Tibial nerve (tissue), 4 donors: ENCODE measurements around the gene RAB17. TPM values are rescaled to one million over a fixed set of nuclear protein-coding genes. Genes with fewer than 3 reads are reported as not detected.

ENCODE experiments used
- DNase-seq, 2 donors: peaks; one replicate each; pipeline ENCODE4 v3.0.0-alpha.2; 2019; ENCODE audit warnings: low spot score in 2 of 2
- H3K27ac ChIP-seq, 4 donors: fragments of 200-600 bp; sonication (generic) in 3 of 4; one replicate each; pipeline ENCODE4 v1.5.1; 2017 to 2019; ENCODE audit warnings: mild to moderate bottlenecking in 1 of 4
- H3K27me3 ChIP-seq, 2 donors: fragments of 200-600 bp; sonication (generic) in 1 of 2; one replicate each; pipeline versions ENCODE4 v1.5.1 to v1.6.0; 2017 to 2019
- H3K36me3 ChIP-seq, 3 donors: fragments of 200-600 bp; sonication (generic); one replicate each; pipeline ENCODE4 v1.5.1; 2018 to 2019
- H3K4me1 ChIP-seq, 4 donors: fragments of 200-600 bp; sonication (generic) in 3 of 4; one replicate each; pipeline ENCODE4 v1.5.1; 2017 to 2019
- H3K4me3 ChIP-seq, 4 donors: fragments of 200-600 bp; sonication (generic) in 3 of 4; one replicate each; pipeline ENCODE4 v1.5.1; 2017 to 2019; ENCODE audit warnings: mild to moderate bottlenecking in 1 of 4, moderate library complexity in 1 of 4
- H3K9me3 ChIP-seq, 4 donors: fragments of 200-600 bp; sonication (generic) in 3 of 4; one replicate each; pipeline ENCODE4 v1.5.1; 2017 to 2019
- CTCF ChIP-seq, 5 experiments: fragments of 200-600 bp in 3 of 5; fragments of 450-650 bp in 2 of 5; sonication (generic) in 3 of 5; IDR thresholded peaks; one replicate each; pipeline ENCODE4 v1.5.1; 2016 to 2019; ENCODE audit warnings: antibody characterized with exemption in 5 of 5, mild to moderate bottlenecking in 3 of 5, moderate library complexity in 2 of 5
- EP300 ChIP-seq, 2 donors: sonication (generic); formaldehyde crosslinking; IDR thresholded peaks; one replicate each; pipeline ENCODE4 v1.6.1; 2017; ENCODE audit warnings: antibody characterized with exemption in 2 of 2, mild to moderate bottlenecking in 1 of 2
- POLR2A ChIP-seq, 2 donors: fragments of 450-650 bp; IDR thresholded peaks; one replicate each; pipeline ENCODE4 v1.6.1; 2017; ENCODE audit warnings: antibody characterized with exemption in 2 of 2, mild to moderate bottlenecking in 2 of 2, moderate library complexity in 2 of 2
- WGBS, 2 donors: methylation state at CpG; one replicate each; pipeline ENCODE4 v1.1.5; 2018; 5-methylcytosine and 5-hydroxymethylcytosine counted together
- total RNA-seq, 4 donors: library from RNA; depleted of rRNA; stranded (reverse); fragments of >200 nt; gene quantifications; one replicate each; pipeline ENCODE4 v1.1.0, GENCODE V29; 2016

RAB17 gene
- total RNA-seq, 4 donors from 2014 or later, result 0.63 to 2.1 TPM; not detected in 2

GRCh38 chr2:237628247-237629187 is 38.0 kb upstream of the RAB17 start:
- peak overlapping the region; percentile 15 to 72 (median 54) for H3K4me3 ChIP-seq
- no peaks in the 10 kb centered on the region for H3K36me3 ChIP-seq
- 68 to 70% methylated on average over 14 of the region's 14 CpGs for WGBS, 2 donors
- peak overlapping the region in 1 of 4 donors; percentile 81 for H3K27ac ChIP-seq
- H3K4me1 ChIP-seq, result peaks cover 0 to 30% (median 4%) of the 10 kb centered on the region in 4 donors
- peaks cover 0 to 6% of the 10 kb centered on the region in 2 donors for H3K27me3 ChIP-seq
- no peaks in the 10 kb centered on the region for H3K9me3 ChIP-seq
- TF ChIP-seq POLR2A (IDR thresholded peaks at IDR 0.05), result no peak
- no peak for TF ChIP-seq CTCF (IDR thresholded peaks at IDR 0.05)
- no peak for TF ChIP-seq EP300 (IDR thresholded peaks at IDR 0.05)
- DNase-seq, result no peak

- 0 to 4% methylated on average over 6 to 37 of the region's 114 CpGs for WGBS, 2 donors
- H3K4me1 ChIP-seq, result peaks cover 0 to 30% (median 4%) of the 10 kb centered on the region in 4 donors
These were observed 37.1 kb upstream of the RAB17 start, which contains the start of gene LRRFIP1 for GRCh38 chr2:237627441-237628246. Gene LRRFIP1 (plus strand): TSS chr2:237627587. CDS start chr2:237627645, 58 bp downstream.

GRCh38 chr2:237626813-237627440 is 36.4 kb upstream of the RAB17 start:
- 16 to 23% methylated on average over 39 to 40 of the region's 54 CpGs for WGBS, 2 donors
- DNase-seq, result no peak
- H3K27me3 ChIP-seq, result peaks cover 0 to 6% of the 10 kb centered on the region in 2 donors
- H3K4me3 ChIP-seq, result peak overlapping the region; percentile 34 to 72 (median 54)
- TF ChIP-seq CTCF (IDR thresholded peaks at IDR 0.05) (no peak), EP300 (IDR thresholded peaks at IDR 0.05) (no peak), POLR2A (IDR thresholded peaks at IDR 0.05) (no peak)
- H3K9me3 ChIP-seq, result no peaks in the 10 kb centered on the region
- peaks cover 0 to 30% (median 4%) of the 10 kb centered on the region in 4 donors for H3K4me1 ChIP-seq
- no peaks in the 10 kb centered on the region for H3K36me3 ChIP-seq
- H3K27ac ChIP-seq, result peak overlapping the region in 3 of 4 donors; percentile 59 to 81 (median 70)

More at GRCh38 chr2:237627441-237628246, 37.1 kb upstream of the RAB17 start, which contains the start of gene LRRFIP1:
- Histone ChIP-seq H3K36me3 (no peaks in the 10 kb centered on the region), H3K9me3 (no peaks in the 10 kb centered on the region), H3K27ac (peak within 1 kb of the TSS in 3 of 4 donors; percentile 59 to 81 (median 70)), H3K4me3 (peak within 1 kb of the TSS; percentile 34 to 72 (median 54)), H3K27me3 (peaks cover 0 to 6% of the 10 kb centered on the region in 2 donors)
- TF ChIP-seq EP300 (IDR thresholded peaks at IDR 0.05) (no peak), POLR2A (IDR thresholded peaks at IDR 0.05) (no peak), CTCF (IDR thresholded peaks at IDR 0.05) (peak in 1 of 5 experiments; percentile 10)
- no peak for DNase-seq

- no peaks in the 10 kb centered on the region for H3K9me3 ChIP-seq
- H3K36me3 ChIP-seq, result no peaks in the 10 kb centered on the region
- H3K27me3 ChIP-seq, result peaks cover 0 to 6% of the 10 kb centered on the region in 2 donors
- H3K27ac ChIP-seq, result peak overlapping the region in 1 of 4 donors; percentile 54
- no peak overlapping the region for H3K4me3 ChIP-seq
- DNase-seq, result no peak
- H3K4me1 ChIP-seq, result peaks cover 0 to 30% (median 4%) of the 10 kb centered on the region in 4 donors
- TF ChIP-seq EP300 (IDR thresholded peaks at IDR 0.05) (no peak), POLR2A (IDR thresholded peaks at IDR 0.05) (no peak), CTCF (IDR thresholded peaks at IDR 0.05) (no peak)
- 65 to 66% methylated on average over 4 to 6 of the region's 6 CpGs for WGBS, 2 donors
These were observed 35.2 kb upstream of the RAB17 start for GRCh38 chr2:237625777-237626176.
